ENCODE data around the gene HSPA4.

The HSPA4 gene

DNA sequence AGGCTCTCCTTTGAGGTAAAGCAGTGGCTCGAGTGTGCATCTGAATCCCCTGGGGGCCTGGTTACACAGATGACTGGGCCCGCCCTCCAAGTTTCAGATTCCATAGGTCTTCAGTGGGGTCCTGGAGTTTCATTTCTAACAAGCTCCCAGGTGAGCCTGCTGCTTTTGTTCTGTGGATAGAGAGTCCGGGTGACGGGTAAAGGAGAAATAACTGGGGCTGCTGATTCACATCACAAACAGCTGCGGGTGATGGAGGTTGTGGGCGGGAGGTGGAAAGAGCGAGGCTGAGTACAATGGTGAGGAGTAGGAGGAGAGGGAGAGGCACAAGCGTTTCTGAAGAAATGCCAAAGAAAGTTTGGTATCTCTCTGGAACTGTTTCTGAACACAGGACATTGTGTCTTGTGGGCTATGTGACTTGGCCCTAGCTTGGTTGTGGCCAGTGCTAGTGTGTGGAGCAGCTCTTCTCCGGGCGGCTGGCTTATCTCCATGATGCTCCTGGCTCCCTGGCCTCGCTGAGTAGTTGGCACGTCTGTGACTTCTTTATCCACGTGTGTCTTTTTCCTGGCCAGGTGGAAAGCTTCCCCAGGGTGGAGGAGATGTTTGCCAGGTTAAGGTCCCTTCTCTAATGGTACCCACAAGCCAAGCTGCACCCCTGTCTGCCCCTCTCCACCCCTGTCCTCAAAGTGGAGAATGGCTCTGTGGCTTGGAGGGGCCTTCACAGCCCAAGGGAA is 61.7 kb downstream of the HSPA4 start:
- DNase-seq (ENCODE audit: insufficient read length, low spot score) (no peak), FAIRE-seq (no peak)
- TF ChIP-seq CTCF (IDR thresholded peaks at IDR 0.05; ENCODE audit: insufficient read depth, missing control alignments): no peak

DNA sequence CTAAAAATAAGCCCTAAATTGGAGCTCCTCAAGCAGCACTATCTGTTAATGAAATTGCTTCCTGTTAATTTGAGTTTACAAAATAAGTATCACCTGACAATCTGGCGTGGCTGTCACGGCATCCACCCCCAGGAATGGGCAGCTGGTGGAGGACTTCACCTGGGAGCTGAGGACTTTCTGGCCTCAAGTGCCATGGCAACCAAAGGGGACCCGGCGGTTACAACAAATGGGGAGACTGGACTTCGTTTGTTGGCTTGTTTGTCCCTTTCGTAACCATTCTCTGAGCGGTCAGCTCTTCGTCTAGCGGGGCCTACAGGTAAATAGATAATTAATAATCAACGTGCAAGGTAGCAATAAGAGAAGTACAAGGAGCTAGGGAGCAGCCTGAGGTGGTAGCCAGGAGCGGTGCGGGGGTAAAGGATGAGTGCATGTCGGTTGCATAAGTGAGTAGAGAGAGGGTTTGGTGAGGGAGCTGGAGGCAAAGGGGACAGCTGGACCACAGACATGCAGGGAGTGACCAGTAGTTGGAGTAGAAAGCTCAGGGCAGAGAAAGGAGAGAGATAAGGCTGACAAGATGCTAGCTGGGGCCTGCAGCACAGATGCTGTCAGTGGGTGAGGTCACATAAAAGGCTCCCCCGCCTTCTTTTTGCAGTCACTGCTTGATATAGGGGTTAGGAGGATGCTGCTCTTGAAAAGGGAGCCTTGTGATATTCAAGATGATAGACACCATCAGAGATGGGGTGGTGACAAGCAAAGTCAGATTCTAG is 62.5 kb downstream of the HSPA4 start:
- DNase-seq (ENCODE audit: insufficient read length, low spot score): no peak
- TF ChIP-seq CTCF (IDR thresholded peaks at IDR 0.05; ENCODE audit: insufficient read depth, missing control alignments): no peak
- FAIRE-seq: no peak

DNA sequence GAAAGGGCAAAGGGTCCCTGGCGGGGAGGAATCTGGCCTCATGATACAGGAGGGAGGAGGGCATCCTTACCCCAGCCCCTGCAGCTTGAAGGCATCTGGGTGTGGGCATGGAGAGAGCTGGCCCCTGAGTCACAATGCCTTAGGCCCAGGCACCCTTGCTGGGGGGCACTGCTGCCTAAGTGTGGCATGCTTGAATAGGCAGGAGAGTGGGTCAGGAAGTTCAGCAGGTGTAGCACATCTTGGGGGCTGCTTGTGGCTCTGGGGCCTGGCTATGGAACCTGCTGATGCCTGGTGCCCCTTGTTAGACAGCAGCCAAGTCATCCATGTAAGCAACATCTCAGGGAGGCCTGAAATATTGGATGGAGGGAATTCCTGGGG is 63.1 kb downstream of the HSPA4 start:
- no peak for FAIRE-seq
- TF ChIP-seq CTCF (IDR thresholded peaks at IDR 0.05; ENCODE audit: insufficient read depth, missing control alignments): no peak
- no peak for DNase-seq (ENCODE audit: insufficient read length, low spot score)

DNA sequence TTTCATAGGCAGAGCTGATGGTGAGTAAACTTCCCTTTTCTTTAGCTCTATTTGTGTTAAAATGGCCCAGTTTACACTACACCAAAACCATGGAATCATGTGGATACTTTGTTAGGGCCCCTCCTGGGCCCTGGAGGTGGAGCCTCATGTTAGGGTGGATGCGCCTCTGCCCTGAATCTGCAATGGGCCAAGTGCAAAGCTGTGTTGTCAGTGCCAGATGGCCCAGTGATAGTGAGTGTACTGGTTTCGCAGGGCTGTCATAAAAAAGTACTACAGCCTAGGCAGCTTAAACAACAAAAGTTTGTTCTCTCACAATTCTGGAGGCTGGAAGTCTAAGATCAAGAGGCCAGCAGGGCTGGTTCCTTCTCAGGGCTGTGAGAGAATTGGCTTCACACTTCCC is 64.8 kb downstream of the HSPA4 start:
- TF ChIP-seq CTCF (IDR thresholded peaks at IDR 0.05; ENCODE audit: insufficient read depth, missing control alignments): no peak

GRCh38 chr5:133117166-133117911 is 65.5 kb downstream of the HSPA4 start:
- FAIRE-seq (no peak), DNase-seq (ENCODE audit: insufficient read length, low spot score) (no peak)
- TF ChIP-seq CTCF (IDR thresholded peaks at IDR 0.05; ENCODE audit: insufficient read depth, missing control alignments): no peak

More for the DNA sequence above, 64.8 kb downstream of the HSPA4 start:
- FAIRE-seq (no peak), DNase-seq (ENCODE audit: insufficient read length, low spot score) (no peak)

GRCh38 chr5:133117912-133118445 is 66.2 kb downstream of the HSPA4 start:
- no peak for DNase-seq (ENCODE audit: insufficient read length, low spot score)
- no peak for FAIRE-seq
- no peak for TF ChIP-seq CTCF (IDR thresholded peaks at IDR 0.05; ENCODE audit: insufficient read depth, missing control alignments)

Measured in D721Med (cell line).